22Rv1 (cell line): ENCODE results near the gene ANKRD9.

Experiments
- CTCF ChIP-seq: fragments of 450-650 bp; IDR thresholded peaks from 2 replicates; pipeline ENCODE4 v1.5.1; 2017; ENCODE audit warnings: mild to moderate bottlenecking
- ZFX ChIP-seq: fragments of 450-650 bp; IDR thresholded peaks from 2 replicates; pipeline ENCODE4 v1.6.1; 2017; ENCODE audit warnings: antibody characterized with exemption, borderline replicate concordance

- no peak for TF ChIP-seq CTCF
- no peak for TF ChIP-seq ZFX
Observed at GRCh38 chr14:102472791-102473150, 36.8 kb downstream of the ANKRD9 start.
